Endodermal cell (in vitro differentiated cells): ENCODE results near the gene HIBADH. TPM values are rescaled to one million over a fixed set of nuclear protein-coding genes. Genes with fewer than 3 reads are reported as not detected.

ENCODE experiments used
- DNase-seq: peaks from one replicate; pipeline ENCODE4 v3.0.0-alpha.2; 2017
- H3K27ac ChIP-seq: 2 replicates; pipeline ENCODE4 v1.5.1; 2013; ENCODE audit warnings: mild to moderate bottlenecking, low read depth, low read length, moderate library complexity
- H3K27me3 ChIP-seq: 2 replicates; pipeline ENCODE4 v1.6.1; 2013; ENCODE audit warnings: mild to moderate bottlenecking, low read length, moderate library complexity; ENCODE audit not compliant: insufficient read depth, control insufficient read depth, poor library complexity, severe bottlenecking
- H3K36me3 ChIP-seq: 2 replicates; pipeline ENCODE4 v1.7.0; 2013; ENCODE audit warnings: mild to moderate bottlenecking, low read length, moderate library complexity; ENCODE audit not compliant: control insufficient read depth, insufficient read depth
- H3K4me1 ChIP-seq: one replicate; pipeline ENCODE4 v1.7.0; 2013; ENCODE audit warnings: low read length; ENCODE audit not compliant: control insufficient read depth, insufficient read depth
- H3K4me3 ChIP-seq: 2 replicates; pipeline ENCODE4 v1.5.1; 2013; ENCODE audit warnings: mild to moderate bottlenecking, low read length, moderate library complexity
- H3K9ac ChIP-seq: 2 replicates; pipeline ENCODE4 v1.6.1; 2013; ENCODE audit warnings: mild to moderate bottlenecking, low read length, moderate library complexity; ENCODE audit not compliant: poor library complexity, severe bottlenecking; ENCODE audit errors: extremely low read depth
- H3K9me3 ChIP-seq: 2 replicates; pipeline ENCODE4 v1.6.1; 2013; ENCODE audit warnings: mild to moderate bottlenecking, low read length, moderate library complexity; ENCODE audit not compliant: control insufficient read depth
- H3K27ac Mint-ChIP-seq: 2 replicates; pipeline ENCODE4 v1.8.0; 2020; ENCODE audit warnings: mixed read lengths
- H3K27me3 Mint-ChIP-seq: 2 replicates; pipeline ENCODE4 v1.8.0; 2021; ENCODE audit warnings: mild to moderate bottlenecking, mixed read lengths; ENCODE audit not compliant: insufficient read depth
- H3K36me3 Mint-ChIP-seq: 2 replicates; pipeline ENCODE4 v1.8.0; 2020; ENCODE audit warnings: low read depth, mixed read lengths
- H3K4me1 Mint-ChIP-seq: 2 replicates; pipeline ENCODE4 v1.8.0; 2020; ENCODE audit warnings: mixed read lengths
- H3K4me3 Mint-ChIP-seq: 2 replicates; pipeline ENCODE4 v1.8.0; 2020; ENCODE audit warnings: mild to moderate bottlenecking, moderate library complexity, mixed read lengths
- H3K9me3 Mint-ChIP-seq: 2 replicates; pipeline ENCODE4 v1.8.0; 2020; ENCODE audit warnings: mild to moderate bottlenecking, mixed read lengths
- WGBS, 2 experiments: methylation state at CpG; one replicate each; pipeline versions ENCODE4 v1.1.5 to v1.1.7; 2013; ENCODE audit warnings: missing lambda C conversion rate in 2 of 2, mixed read lengths in 1 of 2; ENCODE audit not compliant: insufficient coverage in 1 of 2, insufficient read length in 1 of 2; 5-methylcytosine and 5-hydroxymethylcytosine counted together
- total RNA-seq, 2 donors: library from RNA; stranded (reverse); fragmentation: NEBNext Ultra II Directional in 1 of 2; extraction: Animal tissue kit (Norgen Biotek cat#: 25700) in 1 of 2; gene quantifications; 2 replicates in 1 of 2; 3 replicates in 1 of 2; pipeline ENCODE4 v1.2.1, GENCODE V29; 2021
- TF ChIP-seq, protein P1 (sequence below): fragments of 200-600 bp; sonication (generic); conservative IDR thresholded peaks from 2 replicates; pipeline ENCODE4 v1.5.0; 2021; ENCODE audit warnings: antibody characterized with exemption, mild to moderate bottlenecking

The HIBADH gene
- total RNA-seq, 2 donors from 2014 or later: 48.3 to 78.1 TPM

GRCh38 chr7:27560706-27561235 lies 101.9 kb downstream of the HIBADH start:
- no peak overlapping the region for H3K27ac Mint-ChIP-seq
- TF ChIP-seq, protein P1, sequence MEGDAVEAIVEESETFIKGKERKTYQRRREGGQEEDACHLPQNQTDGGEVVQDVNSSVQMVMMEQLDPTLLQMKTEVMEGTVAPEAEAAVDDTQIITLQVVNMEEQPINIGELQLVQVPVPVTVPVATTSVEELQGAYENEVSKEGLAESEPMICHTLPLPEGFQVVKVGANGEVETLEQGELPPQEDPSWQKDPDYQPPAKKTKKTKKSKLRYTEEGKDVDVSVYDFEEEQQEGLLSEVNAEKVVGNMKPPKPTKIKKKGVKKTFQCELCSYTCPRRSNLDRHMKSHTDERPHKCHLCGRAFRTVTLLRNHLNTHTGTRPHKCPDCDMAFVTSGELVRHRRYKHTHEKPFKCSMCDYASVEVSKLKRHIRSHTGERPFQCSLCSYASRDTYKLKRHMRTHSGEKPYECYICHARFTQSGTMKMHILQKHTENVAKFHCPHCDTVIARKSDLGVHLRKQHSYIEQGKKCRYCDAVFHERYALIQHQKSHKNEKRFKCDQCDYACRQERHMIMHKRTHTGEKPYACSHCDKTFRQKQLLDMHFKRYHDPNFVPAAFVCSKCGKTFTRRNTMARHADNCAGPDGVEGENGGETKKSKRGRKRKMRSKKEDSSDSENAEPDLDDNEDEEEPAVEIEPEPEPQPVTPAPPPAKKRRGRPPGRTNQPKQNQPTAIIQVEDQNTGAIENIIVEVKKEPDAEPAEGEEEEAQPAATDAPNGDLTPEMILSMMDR: peak; percentile 38
- Histone ChIP-seq H3K4me1 (no peaks in the 10 kb centered on the region), H3K36me3 (no peaks in the 10 kb centered on the region), H3K9me3 (peaks cover 22% of the 10 kb centered on the region), H3K27me3 (no peaks in the 10 kb centered on the region), H3K4me3 (no peak overlapping the region), H3K27ac (no peak overlapping the region), H3K9ac (no peak overlapping the region)
- H3K36me3 Mint-ChIP-seq: peaks cover 19% of the 10 kb centered on the region
- no peak for DNase-seq
- peaks cover 1% of the 10 kb centered on the region for H3K4me1 Mint-ChIP-seq
- no peaks in the 10 kb centered on the region for H3K27me3 Mint-ChIP-seq
- no peak overlapping the region for H3K4me3 Mint-ChIP-seq
- peaks cover 15% of the 10 kb centered on the region for H3K9me3 Mint-ChIP-seq

GRCh38 chr7:27555670-27556069 lies 107.0 kb downstream of the HIBADH start:
- Histone ChIP-seq H3K9me3 (no peaks in the 10 kb centered on the region), H3K4me3 (no peak overlapping the region), H3K36me3 (no peaks in the 10 kb centered on the region), H3K27me3 (no peaks in the 10 kb centered on the region), H3K9ac (no peak overlapping the region), H3K4me1 (peaks cover 3% of the 10 kb centered on the region), H3K27ac (no peak overlapping the region)
- H3K36me3 Mint-ChIP-seq: peaks cover 2% of the 10 kb centered on the region
- no peak overlapping the region for H3K4me3 Mint-ChIP-seq
- DNase-seq: no peak
- 97 to 100% methylated on average over 1 to 2 of the region's 2 CpGs for WGBS, 2 experiments
- H3K27ac Mint-ChIP-seq: no peak overlapping the region
- TF ChIP-seq, protein P1: no peak
- no peaks in the 10 kb centered on the region for H3K27me3 Mint-ChIP-seq
- peaks cover 28% of the 10 kb centered on the region for H3K4me1 Mint-ChIP-seq
- H3K9me3 Mint-ChIP-seq: no peaks in the 10 kb centered on the region

GRCh38 chr7:27554826-27555225 lies 107.9 kb downstream of the HIBADH start:
- Histone ChIP-seq H3K36me3 (no peaks in the 10 kb centered on the region), H3K27ac (no peak overlapping the region), H3K4me1 (peaks cover 3% of the 10 kb centered on the region), H3K4me3 (no peak overlapping the region), H3K9me3 (no peaks in the 10 kb centered on the region), H3K27me3 (no peaks in the 10 kb centered on the region), H3K9ac (no peak overlapping the region)
- H3K27me3 Mint-ChIP-seq: no peaks in the 10 kb centered on the region
- WGBS, 2 experiments: 80 to 97% methylated on average over 1 of the region's 1 CpG
- no peaks in the 10 kb centered on the region for H3K9me3 Mint-ChIP-seq
- H3K4me1 Mint-ChIP-seq: peaks cover 30% of the 10 kb centered on the region
- H3K27ac Mint-ChIP-seq: no peak overlapping the region
- TF ChIP-seq, protein P1: no peak
- no peak for DNase-seq
- H3K4me3 Mint-ChIP-seq: no peak overlapping the region
- peaks cover 1% of the 10 kb centered on the region for H3K36me3 Mint-ChIP-seq
